22Rv1 (cell line): ENCODE data around the gene KCNJ6.

Experiments
- H3K27ac ChIP-seq: fragments of 450-650 bp; 2 replicates; pipeline ENCODE4 v1.5.1; 2017
- CTCF ChIP-seq: fragments of 450-650 bp; IDR thresholded peaks from 2 replicates; pipeline ENCODE4 v1.5.1; 2017; ENCODE audit warnings: mild to moderate bottlenecking
- ZFX ChIP-seq: fragments of 450-650 bp; IDR thresholded peaks from 2 replicates; pipeline ENCODE4 v1.6.1; 2017; ENCODE audit warnings: antibody characterized with exemption, borderline replicate concordance

KCNJ6 gene

GRCh38 chr21:37659874-37660273, 256.4 kb downstream of the KCNJ6 start:
- TF ChIP-seq ZFX (no peak), CTCF (no peak)
- no peak overlapping the region for H3K27ac ChIP-seq

GRCh38 chr21:37658817-37659458, 257.3 kb downstream of the KCNJ6 start:
- no peak overlapping the region for H3K27ac ChIP-seq
- no peak for TF ChIP-seq CTCF
- TF ChIP-seq ZFX: no peak

- TF ChIP-seq ZFX (no peak), CTCF (no peak)
- no peak overlapping the region for H3K27ac ChIP-seq
Observed at GRCh38 chr21:37658121-37658816, 258.0 kb downstream of the KCNJ6 start.

GRCh38 chr21:37656899-37657298, 259.4 kb downstream of the KCNJ6 start:
- TF ChIP-seq ZFX: no peak
- no peak for TF ChIP-seq CTCF
- no peak overlapping the region for H3K27ac ChIP-seq

GRCh38 chr21:37655611-37656300, 260.5 kb downstream of the KCNJ6 start:
- TF ChIP-seq CTCF: no peak
- no peak for TF ChIP-seq ZFX

GRCh38 chr21:37654596-37654995, 261.7 kb downstream of the KCNJ6 start:
- H3K27ac ChIP-seq: no peak overlapping the region
- TF ChIP-seq ZFX (no peak), CTCF (no peak)

More at GRCh38 chr21:37655611-37656300, 260.5 kb downstream of the KCNJ6 start:
- H3K27ac ChIP-seq: no peak overlapping the region

- no peak for TF ChIP-seq CTCF
- no peak for TF ChIP-seq ZFX
- no peak overlapping the region for H3K27ac ChIP-seq
Observed at GRCh38 chr21:37653201-37653600, 263.1 kb downstream of the KCNJ6 start.
